BE2C (cell line): ENCODE results near the gene ANO8.

Experiments
- DNase-seq: peaks from one replicate; pipeline ENCODE4 v3.0.0-alpha.2; 2020
- H3K27me3 ChIP-seq: fragments of 250-450 bp; sonication (Bioruptor Pico); 2 replicates; pipeline ENCODE4 v1.5.1; 2020; ENCODE audit warnings: mild to moderate bottlenecking
- H3K36me3 ChIP-seq: fragments of 250-450 bp; sonication (Bioruptor Pico); 2 replicates; pipeline ENCODE4 v1.5.1; 2020; ENCODE audit warnings: mild to moderate bottlenecking
- H3K4me1 ChIP-seq: fragments of 250-450 bp; sonication (Bioruptor Pico); 2 replicates; pipeline ENCODE4 v1.5.1; 2020
- H3K4me3 ChIP-seq: 2 replicates; pipeline ENCODE4 v1.5.1; 2011; ENCODE audit warnings: low read depth, low read length
- H3K9me3 ChIP-seq: fragments of 250-450 bp; sonication (Bioruptor Pico); 2 replicates; pipeline ENCODE4 v1.5.1; 2020
- CTCF ChIP-seq: IDR thresholded peaks from 2 replicates; pipeline ENCODE4 v1.5.1; 2012; ENCODE audit warnings: mild to moderate bottlenecking, low read depth, low read length

ANO8 gene

GRCh38 chr19:17339088-17339741, 4.6 kb upstream of the ANO8 start:
- DNase-seq, result peak; percentile 35
- no peaks in the 10 kb centered on the region for H3K27me3 ChIP-seq
- no peak for TF ChIP-seq CTCF
- no peaks in the 10 kb centered on the region for H3K9me3 ChIP-seq
- H3K4me3 ChIP-seq, result no peak overlapping the region
- no peaks in the 10 kb centered on the region; the same call in 1 of the 2 replicates for H3K36me3 ChIP-seq
- H3K4me1 ChIP-seq, result no peaks in the 10 kb centered on the region

- H3K9me3 ChIP-seq, result no peaks in the 10 kb centered on the region
- H3K4me1 ChIP-seq, result no peaks in the 10 kb centered on the region
- peak overlapping the region; percentile 92 for H3K4me3 ChIP-seq
- no peaks in the 10 kb centered on the region; the same call in 1 of the 2 replicates for H3K36me3 ChIP-seq
- no peaks in the 10 kb centered on the region for H3K27me3 ChIP-seq
- DNase-seq, result peak; percentile 17
- TF ChIP-seq CTCF, result no peak
These were observed 3.9 kb upstream of the ANO8 start for GRCh38 chr19:17338433-17339078.

GRCh38 chr19:17337675-17338432, 3.2 kb upstream of the ANO8 start:
- Histone ChIP-seq H3K9me3 (no peaks in the 10 kb centered on the region), H3K4me1 (no peaks in the 10 kb centered on the region), H3K36me3 (no peaks in the 10 kb centered on the region; the same call in 1 of the 2 replicates), H3K4me3 (peak overlapping the region; percentile 92), H3K27me3 (no peaks in the 10 kb centered on the region)
- no peak for TF ChIP-seq CTCF
- DNase-seq, result peak; percentile 33

- no peaks in the 10 kb centered on the region for H3K27me3 ChIP-seq
- peak; percentile 99 for DNase-seq
- no peaks in the 10 kb centered on the region; the same call in 1 of the 2 replicates for H3K36me3 ChIP-seq
- H3K9me3 ChIP-seq, result no peaks in the 10 kb centered on the region
- no peak for TF ChIP-seq CTCF
- H3K4me3 ChIP-seq, result peak within 1 kb of the TSS; percentile 92
- no peaks in the 10 kb centered on the region; the same call in 1 of the 2 replicates for H3K4me1 ChIP-seq
These were observed 2.4 kb upstream of the ANO8 start, which contains the start of gene GTPBP3 for GRCh38 chr19:17336872-17337674. GTPBP3 (plus strand) TSS chr19:17337553; CDS start chr19:17337612, 59 bp downstream.

GRCh38 chr19:17335575-17335974, 920 bp upstream of the ANO8 start:
- Histone ChIP-seq H3K27me3 (no peaks in the 10 kb centered on the region), H3K36me3 (no peaks in the 10 kb centered on the region; the same call in 1 of the 2 replicates), H3K9me3 (no peaks in the 10 kb centered on the region), H3K4me1 (no peaks in the 10 kb centered on the region; the same call in 1 of the 2 replicates), H3K4me3 (no peak overlapping the region)
- TF ChIP-seq CTCF, result no peak
- DNase-seq, result peak; percentile 12
